ENCODE measurements around the gene NRXN3.

NRXN3 gene

GRCh38 chr14:79363291-79363690 is 1193.1 kb downstream of the NRXN3 start:
- no peaks in the 10 kb centered on the region for H3K36me3 Mint-ChIP-seq (ENCODE audit: low read depth)
- H3K4me3 Mint-ChIP-seq = no peak overlapping the region
- no peaks in the 10 kb centered on the region for H3K27me3 Mint-ChIP-seq
- intact Hi-C loops (cut with micrococcal nuclease) = no loop called here
- no peaks in the 10 kb centered on the region for H3K9me3 Mint-ChIP-seq
- H3K4me1 Mint-ChIP-seq (ENCODE audit: low read depth) = no peaks in the 10 kb centered on the region
- no peak overlapping the region for H3K27ac Mint-ChIP-seq

GRCh38 chr14:79369359-79370332 is 1199.5 kb downstream of the NRXN3 start:
- intact Hi-C loops (cut with micrococcal nuclease) = no loop called here
- H3K4me3 Mint-ChIP-seq = no peak overlapping the region
- no peak overlapping the region for H3K27ac Mint-ChIP-seq
- no peaks in the 10 kb centered on the region for H3K27me3 Mint-ChIP-seq
- no peaks in the 10 kb centered on the region for H3K9me3 Mint-ChIP-seq
- no peaks in the 10 kb centered on the region for H3K36me3 Mint-ChIP-seq (ENCODE audit: low read depth)
- no peaks in the 10 kb centered on the region for H3K4me1 Mint-ChIP-seq (ENCODE audit: low read depth)

GRCh38 chr14:79370969-79371368 is 1200.8 kb downstream of the NRXN3 start:
- Mint-ChIP-seq H3K9me3 (no peaks in the 10 kb centered on the region), H3K4me1 (ENCODE audit: low read depth) (no peaks in the 10 kb centered on the region), H3K27me3 (no peaks in the 10 kb centered on the region), H3K4me3 (no peak overlapping the region), H3K27ac (no peak overlapping the region), H3K36me3 (ENCODE audit: low read depth) (no peaks in the 10 kb centered on the region)
- intact Hi-C loops (cut with micrococcal nuclease) = no loop called here

GRCh38 chr14:79373451-79373850 is 1203.3 kb downstream of the NRXN3 start:
- Mint-ChIP-seq H3K4me1 (ENCODE audit: low read depth) (no peaks in the 10 kb centered on the region), H3K4me3 (no peak overlapping the region), H3K36me3 (ENCODE audit: low read depth) (no peaks in the 10 kb centered on the region), H3K27ac (no peak overlapping the region), H3K27me3 (no peaks in the 10 kb centered on the region), H3K9me3 (no peaks in the 10 kb centered on the region)
- intact Hi-C loops (cut with micrococcal nuclease) = no loop called here

- Mint-ChIP-seq H3K36me3 (ENCODE audit: low read depth) (no peaks in the 10 kb centered on the region), H3K27me3 (no peaks in the 10 kb centered on the region), H3K27ac (no peak overlapping the region), H3K9me3 (no peaks in the 10 kb centered on the region), H3K4me3 (no peak overlapping the region), H3K4me1 (ENCODE audit: low read depth) (no peaks in the 10 kb centered on the region)
- intact Hi-C loops (cut with micrococcal nuclease) = no loop called here
Measured at GRCh38 chr14:79375356-79375755, 1205.2 kb downstream of the NRXN3 start.

GRCh38 chr14:79376557-79376956 is 1206.4 kb downstream of the NRXN3 start:
- Mint-ChIP-seq H3K4me1 (ENCODE audit: low read depth) (no peaks in the 10 kb centered on the region), H3K27me3 (no peaks in the 10 kb centered on the region), H3K36me3 (ENCODE audit: low read depth) (no peaks in the 10 kb centered on the region), H3K4me3 (no peak overlapping the region), H3K9me3 (no peaks in the 10 kb centered on the region), H3K27ac (no peak overlapping the region)
- intact Hi-C loops (cut with micrococcal nuclease) = no loop called here

GRCh38 chr14:79378020-79378419 is 1207.8 kb downstream of the NRXN3 start:
- no peak overlapping the region for H3K27ac Mint-ChIP-seq
- H3K4me3 Mint-ChIP-seq = no peak overlapping the region
- intact Hi-C loops (cut with micrococcal nuclease) = no loop called here
- H3K27me3 Mint-ChIP-seq = no peaks in the 10 kb centered on the region
- no peaks in the 10 kb centered on the region for H3K36me3 Mint-ChIP-seq (ENCODE audit: low read depth)
- H3K4me1 Mint-ChIP-seq (ENCODE audit: low read depth) = no peaks in the 10 kb centered on the region
- H3K9me3 Mint-ChIP-seq = no peaks in the 10 kb centered on the region

GRCh38 chr14:79379266-79379665 is 1209.1 kb downstream of the NRXN3 start:
- intact Hi-C loops (cut with micrococcal nuclease) = no loop called here

GRCh38 chr14:79383031-79383430 is 1212.9 kb downstream of the NRXN3 start:
- Mint-ChIP-seq H3K36me3 (ENCODE audit: low read depth) (no peaks in the 10 kb centered on the region), H3K4me3 (no peak overlapping the region), H3K4me1 (ENCODE audit: low read depth) (no peaks in the 10 kb centered on the region), H3K27me3 (no peaks in the 10 kb centered on the region), H3K9me3 (no peaks in the 10 kb centered on the region), H3K27ac (no peak overlapping the region)
- intact Hi-C loops (cut with micrococcal nuclease) = no loop called here

More at GRCh38 chr14:79379266-79379665, 1209.1 kb downstream of the NRXN3 start:
- no peak overlapping the region for H3K4me3 Mint-ChIP-seq
- no peaks in the 10 kb centered on the region for H3K36me3 Mint-ChIP-seq (ENCODE audit: low read depth)
- no peaks in the 10 kb centered on the region for H3K9me3 Mint-ChIP-seq
- H3K27me3 Mint-ChIP-seq = no peaks in the 10 kb centered on the region
- H3K4me1 Mint-ChIP-seq (ENCODE audit: low read depth) = no peaks in the 10 kb centered on the region
- H3K27ac Mint-ChIP-seq = no peak overlapping the region

GRCh38 chr14:79383475-79383874 is 1213.3 kb downstream of the NRXN3 start:
- no peak overlapping the region for H3K4me3 Mint-ChIP-seq
- no peaks in the 10 kb centered on the region for H3K27me3 Mint-ChIP-seq
- intact Hi-C loops (cut with micrococcal nuclease) = no loop called here
- H3K4me1 Mint-ChIP-seq (ENCODE audit: low read depth) = no peaks in the 10 kb centered on the region
- H3K36me3 Mint-ChIP-seq (ENCODE audit: low read depth) = no peaks in the 10 kb centered on the region
- no peak overlapping the region for H3K27ac Mint-ChIP-seq
- H3K9me3 Mint-ChIP-seq = no peaks in the 10 kb centered on the region

- H3K36me3 Mint-ChIP-seq (ENCODE audit: low read depth) = no peaks in the 10 kb centered on the region
- H3K4me3 Mint-ChIP-seq = no peak overlapping the region
- no peak overlapping the region for H3K27ac Mint-ChIP-seq
- no peaks in the 10 kb centered on the region for H3K9me3 Mint-ChIP-seq
- intact Hi-C loops (cut with micrococcal nuclease) = no loop called here
- H3K27me3 Mint-ChIP-seq = no peaks in the 10 kb centered on the region
- no peaks in the 10 kb centered on the region for H3K4me1 Mint-ChIP-seq (ENCODE audit: low read depth)
Measured at GRCh38 chr14:79395061-79395460, 1224.9 kb downstream of the NRXN3 start.

GRCh38 chr14:79404874-79405511 is 1234.8 kb downstream of the NRXN3 start:
- Mint-ChIP-seq H3K36me3 (ENCODE audit: low read depth) (no peaks in the 10 kb centered on the region), H3K4me1 (ENCODE audit: low read depth) (no peaks in the 10 kb centered on the region), H3K27ac (no peak overlapping the region), H3K9me3 (no peaks in the 10 kb centered on the region), H3K27me3 (no peaks in the 10 kb centered on the region), H3K4me3 (no peak overlapping the region)
- intact Hi-C loops (cut with micrococcal nuclease) = no loop called here

GRCh38 chr14:79405512-79405910 is 1235.3 kb downstream of the NRXN3 start:
- no peaks in the 10 kb centered on the region for H3K36me3 Mint-ChIP-seq (ENCODE audit: low read depth)
- H3K4me1 Mint-ChIP-seq (ENCODE audit: low read depth) = no peaks in the 10 kb centered on the region
- intact Hi-C loops (cut with micrococcal nuclease) = no loop called here
- H3K4me3 Mint-ChIP-seq = no peak overlapping the region
- H3K9me3 Mint-ChIP-seq = peaks cover 3% of the 10 kb centered on the region
- H3K27ac Mint-ChIP-seq = no peak overlapping the region
- H3K27me3 Mint-ChIP-seq = no peaks in the 10 kb centered on the region

- Mint-ChIP-seq H3K4me1 (ENCODE audit: low read depth) (no peaks in the 10 kb centered on the region), H3K27me3 (no peaks in the 10 kb centered on the region), H3K9me3 (peaks cover 8% of the 10 kb centered on the region), H3K4me3 (no peak overlapping the region), H3K27ac (no peak overlapping the region), H3K36me3 (ENCODE audit: low read depth) (no peaks in the 10 kb centered on the region)
- intact Hi-C loops (cut with micrococcal nuclease) = no loop called here
Measured at GRCh38 chr14:79407572-79407971, 1237.4 kb downstream of the NRXN3 start.

Measured in dendritic cell treated with granulocyte-macrophage colony-stimulating factor and Interleukin-4, amounts not matched to agents 40 ng/mL and 50 ng/mL, for 4 days (primary cell).